Activated CD4-positive, alpha-beta T cell treated with anti-CD3 and anti-CD28 coated beads, Interleukin-2, amount 50 U/mL, for 16 hours (primary cell): ENCODE data around the gene LILRA2.
"Not testable (repeated sequence)": the region's sequence is repeated elsewhere in the genome, so short reads cannot be mapped to it uniquely, and the experiment has no call there.

Experiments used
- DNase-seq: peaks from one replicate; pipeline ENCODE4 v3.0.0-alpha.2; 2020

The LILRA2 gene

DNA sequence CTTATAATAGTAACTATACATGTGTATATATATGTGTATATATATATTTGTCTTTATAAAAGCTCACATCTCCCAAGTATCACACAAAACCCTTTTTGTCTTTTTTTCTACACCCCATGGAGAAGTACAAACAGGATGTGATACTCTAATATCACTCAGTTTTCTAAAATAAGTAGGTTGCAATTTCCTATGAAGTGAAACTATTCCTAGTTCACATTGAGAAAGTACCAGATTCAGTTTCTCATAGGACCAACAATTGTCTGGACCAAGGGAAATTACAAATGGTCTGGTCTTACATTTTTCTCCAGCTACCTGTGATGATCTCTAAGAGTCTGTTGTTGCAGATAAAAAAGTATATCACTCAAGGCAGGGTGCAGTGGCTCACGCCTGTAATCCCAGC, 38.8 kb downstream of the LILRA2 start:
- DNase-seq, result no peak

DNA sequence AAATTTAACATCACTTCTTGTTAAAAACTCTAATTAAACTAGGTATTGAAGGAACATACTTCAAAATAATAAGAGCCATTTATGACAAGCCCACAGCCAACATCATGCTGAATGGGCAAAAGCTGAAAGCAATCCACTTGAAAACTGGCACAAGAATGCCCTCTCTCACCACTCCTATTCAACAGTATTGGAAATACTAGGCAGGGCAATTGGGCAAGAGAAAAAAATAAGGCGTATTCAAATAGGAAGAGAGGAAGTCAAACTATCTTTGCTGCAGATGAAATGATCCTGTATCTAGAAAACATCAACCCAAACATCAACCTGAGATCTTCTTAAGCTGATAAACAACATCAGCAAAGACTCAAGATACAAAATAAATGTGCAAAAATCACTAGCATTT, 41.1 kb downstream of the LILRA2 start:
- no peak for DNase-seq

DNA sequence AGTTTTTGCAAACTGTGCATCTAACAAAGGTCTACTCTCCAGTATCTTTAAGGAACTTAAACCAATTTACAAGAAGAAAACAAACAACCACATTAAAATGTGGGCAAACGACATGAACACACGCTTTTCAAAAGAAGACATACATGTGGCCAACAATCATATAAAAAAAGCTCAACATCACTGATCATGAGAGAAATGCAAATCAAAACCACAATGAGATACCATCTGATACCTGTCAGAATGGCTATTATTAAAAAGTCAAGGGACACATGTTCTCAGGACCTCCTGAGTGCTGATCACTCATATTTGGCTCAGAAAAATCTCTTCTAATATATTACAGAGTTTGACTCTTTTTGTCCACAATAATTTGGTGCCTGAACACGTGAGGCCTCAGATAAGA, 42.5 kb downstream of the LILRA2 start:
- no peak for DNase-seq

DNA sequence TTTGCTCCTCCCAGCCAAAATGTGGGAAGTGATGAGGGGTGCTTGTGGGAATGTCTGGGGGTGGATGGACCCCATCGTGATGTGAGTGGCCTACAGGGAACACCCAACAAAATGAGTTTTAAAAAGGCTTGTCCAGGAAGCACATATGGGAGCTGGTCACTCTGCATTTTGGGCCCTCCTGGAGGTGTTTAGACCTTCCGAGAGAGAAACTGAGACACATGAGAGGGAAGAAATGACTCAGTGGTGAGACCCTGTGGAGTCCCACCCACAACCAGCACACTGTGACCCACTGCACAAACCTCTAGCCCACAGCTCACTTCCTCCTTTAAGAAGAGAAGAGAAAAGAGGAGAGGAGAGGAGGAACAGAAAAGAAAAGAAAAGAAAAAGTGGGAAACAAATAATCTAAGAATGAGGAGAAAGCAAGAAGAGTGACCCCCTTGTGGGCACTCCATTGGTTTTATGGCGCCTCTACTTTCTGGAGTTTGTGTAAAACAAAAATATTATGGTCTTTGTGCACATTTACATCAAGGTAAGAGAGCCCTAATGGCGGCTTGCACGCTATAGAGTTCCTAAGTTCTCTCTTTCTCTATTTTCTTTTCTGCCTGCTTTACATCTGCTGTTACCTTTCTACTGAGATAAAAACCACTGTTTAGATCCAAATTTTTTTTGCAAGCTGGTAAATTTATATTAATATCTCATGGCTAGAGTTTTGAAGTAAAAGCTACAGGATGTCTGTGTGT, 43.4 kb downstream of the LILRA2 start:
- DNase-seq, result no peak

DNA sequence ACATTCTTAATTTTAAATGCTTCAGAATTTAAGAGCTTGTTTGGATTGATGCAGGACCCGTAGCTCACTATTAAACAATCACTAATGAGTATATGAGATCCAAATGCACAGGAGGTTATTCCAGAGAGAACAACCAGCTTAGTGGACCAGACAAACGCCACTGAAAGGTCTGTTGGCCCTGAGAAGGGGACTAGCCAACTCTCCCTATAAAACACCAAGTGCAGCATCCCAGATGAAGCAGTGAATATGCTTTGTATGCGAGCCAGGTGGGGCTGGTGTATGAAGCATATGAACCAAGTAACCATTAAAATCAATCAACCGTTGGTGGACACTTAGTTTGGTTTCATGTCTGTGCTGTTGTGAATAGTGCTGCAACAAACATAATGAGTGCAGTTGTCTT, 46.9 kb downstream of the LILRA2 start:
- DNase-seq, result no peak

DNA sequence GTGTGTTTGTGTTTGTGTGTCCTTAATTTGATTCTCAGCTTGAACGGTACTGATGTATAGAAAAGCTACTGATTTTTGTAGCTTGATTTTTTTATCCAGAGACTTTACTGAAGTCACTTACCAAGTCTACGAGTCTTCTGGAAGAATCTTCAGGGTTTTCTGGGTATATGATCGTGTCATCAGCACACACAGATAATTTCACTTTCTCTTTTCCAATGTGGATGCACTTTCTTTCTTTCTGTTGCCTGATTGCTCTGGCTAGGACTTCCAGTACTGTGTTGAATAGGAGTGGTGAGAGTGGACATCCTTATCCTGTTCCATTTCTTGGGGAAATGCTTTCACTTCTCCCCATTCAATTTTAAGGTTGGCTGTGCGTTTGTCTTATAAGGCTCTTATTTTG, 48.8 kb downstream of the LILRA2 start:
- DNase-seq, result no peak

DNA sequence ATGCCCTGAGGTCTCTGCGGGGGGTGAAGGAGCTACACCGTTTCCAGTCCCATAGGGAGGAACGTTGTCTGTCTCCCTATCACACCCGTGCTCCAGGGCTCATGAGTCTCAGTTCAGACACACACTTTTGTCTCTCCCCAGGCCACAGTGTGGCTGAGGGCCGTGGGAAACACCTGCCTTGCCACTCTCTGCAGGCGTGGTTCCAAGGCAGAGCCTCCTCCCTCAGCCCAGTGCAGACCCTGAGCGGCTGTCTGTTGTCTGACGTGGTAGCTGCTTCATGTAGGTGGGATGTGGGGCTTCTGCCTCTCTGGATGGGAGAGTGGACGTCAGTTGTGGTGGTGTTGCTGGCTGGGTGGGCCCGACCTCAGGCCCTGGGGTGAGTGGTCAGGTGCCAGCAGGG, 50.6 kb downstream of the LILRA2 start:
- DNase-seq, result not testable (repeated sequence)

DNA sequence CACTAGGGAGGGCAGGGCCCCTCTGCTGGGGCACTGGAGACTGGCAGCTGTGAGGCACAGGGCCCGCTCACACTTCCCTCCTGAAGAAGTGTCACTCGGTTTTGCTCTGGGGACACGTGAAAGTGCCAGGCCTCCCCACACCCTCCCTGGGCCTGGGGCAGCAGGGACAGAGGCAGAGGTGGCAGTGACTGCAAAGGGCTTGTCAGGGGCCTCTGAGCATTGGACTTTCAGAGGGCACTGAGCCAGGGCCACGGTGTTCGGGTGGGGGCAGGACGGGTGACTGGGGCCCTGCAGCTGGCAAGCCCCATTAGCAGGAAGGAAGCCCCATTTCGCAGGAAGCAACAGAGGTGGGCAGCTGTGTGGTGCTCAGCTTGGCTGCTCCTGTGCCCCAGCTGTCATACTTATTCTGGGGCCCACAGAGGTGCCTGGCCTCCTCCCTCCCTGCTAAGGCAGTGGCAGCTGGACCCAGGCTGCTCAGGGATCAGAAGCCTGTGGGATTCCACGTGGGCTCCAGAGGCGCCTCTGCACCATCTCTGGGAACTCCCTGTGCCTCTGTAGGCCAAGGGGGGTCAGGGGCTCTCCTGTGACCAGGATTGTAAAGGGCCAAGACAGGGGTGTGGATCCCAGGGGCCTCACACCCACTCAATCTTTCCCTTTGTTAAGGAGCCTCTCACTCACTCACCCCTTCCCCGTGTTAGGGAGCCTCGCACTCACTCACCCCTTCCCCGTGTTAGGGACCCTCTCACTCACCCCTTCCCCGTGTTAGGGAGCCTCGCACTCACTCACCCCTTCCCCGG, 51.5 kb downstream of the LILRA2 start:
- DNase-seq, result not testable (repeated sequence)

DNA sequence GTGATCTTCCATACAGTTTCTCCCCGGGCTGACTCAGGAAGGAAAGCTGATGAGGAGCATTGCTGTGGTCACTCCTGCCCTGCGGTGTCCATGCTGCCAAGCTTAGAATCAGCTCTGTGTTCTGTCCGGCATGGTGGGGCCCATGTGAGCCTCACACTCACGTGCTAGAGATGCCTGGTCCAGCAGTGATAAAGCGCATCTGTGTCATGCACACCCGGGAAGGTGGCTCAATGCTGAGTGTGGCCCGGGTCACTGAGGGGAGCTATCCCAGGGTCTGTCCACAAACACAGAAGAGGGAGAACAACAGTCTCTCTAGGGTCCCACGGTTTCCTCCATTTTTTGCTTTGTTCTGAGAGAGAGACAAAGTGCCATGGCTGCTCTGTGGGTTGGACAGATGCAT, 53.2 kb downstream of the LILRA2 start:
- DNase-seq, result no peak

DNA sequence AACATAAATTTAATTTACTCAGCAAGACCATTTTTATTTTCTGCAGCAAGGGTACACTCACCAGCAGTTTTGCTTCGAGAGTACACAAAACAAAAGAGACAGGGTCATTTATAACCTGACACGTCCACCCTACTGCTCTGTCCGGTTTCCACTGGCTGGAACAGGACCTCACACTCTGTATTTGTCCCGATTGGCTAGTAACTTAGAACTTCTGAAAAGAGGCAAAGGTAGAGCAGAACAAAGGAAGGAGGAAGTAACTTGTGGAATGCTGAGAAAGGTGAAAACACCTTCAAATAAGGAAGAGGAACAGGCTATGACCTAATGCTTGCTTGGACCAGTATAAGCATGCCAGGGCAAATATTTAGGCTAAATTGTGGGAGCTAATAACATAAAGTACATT, 54.3 kb downstream of the LILRA2 start:
- DNase-seq, result not testable (repeated sequence)

DNA sequence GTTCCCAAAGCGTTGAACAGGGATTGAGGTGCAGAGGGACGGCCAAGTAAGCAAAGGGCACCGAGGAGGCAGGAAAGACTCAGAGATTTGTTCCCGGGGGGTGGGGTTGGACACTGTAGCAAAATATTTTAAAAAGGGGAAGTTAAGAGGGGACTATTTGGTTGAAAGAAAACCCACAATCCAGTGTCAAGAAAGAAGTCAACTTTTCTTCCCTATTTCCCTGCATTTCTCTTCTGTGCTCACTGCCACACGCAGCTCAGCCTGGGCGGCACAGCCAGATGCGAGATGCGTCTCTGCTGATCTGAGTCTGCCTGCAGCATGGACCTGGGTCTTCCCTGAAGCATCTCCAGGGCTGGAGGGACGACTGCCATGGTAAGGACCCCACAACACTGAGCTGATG, 56.7 kb downstream of the LILRA2 start, which contains the start of gene LILRB1:
Gene LILRB1 (plus strand): TSS at position 223 of the 400 bp plus-strand sequence. CDS start 590 bp downstream, outside the sequence.
- not testable (repeated sequence) for DNase-seq

DNA sequence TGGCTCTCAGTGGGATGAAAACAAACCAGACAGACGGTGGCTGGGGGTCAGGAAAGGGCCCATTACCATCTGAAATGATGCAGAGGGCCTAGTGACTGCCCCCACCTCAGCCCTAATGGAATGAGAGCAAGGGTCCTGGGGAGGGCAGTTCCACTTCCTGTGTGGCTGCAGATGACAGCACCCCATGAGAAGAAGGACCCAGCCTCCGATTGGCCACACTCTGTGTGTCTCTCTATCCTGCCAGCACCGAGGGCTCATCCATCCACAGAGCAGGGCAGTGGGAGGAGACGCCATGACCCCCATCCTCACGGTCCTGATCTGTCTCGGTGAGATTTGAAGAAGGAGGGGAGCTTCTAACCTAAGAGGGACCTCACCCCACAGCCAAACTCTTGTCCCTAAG, 57.2 kb downstream of the LILRA2 start:
- no peak for DNase-seq

DNA sequence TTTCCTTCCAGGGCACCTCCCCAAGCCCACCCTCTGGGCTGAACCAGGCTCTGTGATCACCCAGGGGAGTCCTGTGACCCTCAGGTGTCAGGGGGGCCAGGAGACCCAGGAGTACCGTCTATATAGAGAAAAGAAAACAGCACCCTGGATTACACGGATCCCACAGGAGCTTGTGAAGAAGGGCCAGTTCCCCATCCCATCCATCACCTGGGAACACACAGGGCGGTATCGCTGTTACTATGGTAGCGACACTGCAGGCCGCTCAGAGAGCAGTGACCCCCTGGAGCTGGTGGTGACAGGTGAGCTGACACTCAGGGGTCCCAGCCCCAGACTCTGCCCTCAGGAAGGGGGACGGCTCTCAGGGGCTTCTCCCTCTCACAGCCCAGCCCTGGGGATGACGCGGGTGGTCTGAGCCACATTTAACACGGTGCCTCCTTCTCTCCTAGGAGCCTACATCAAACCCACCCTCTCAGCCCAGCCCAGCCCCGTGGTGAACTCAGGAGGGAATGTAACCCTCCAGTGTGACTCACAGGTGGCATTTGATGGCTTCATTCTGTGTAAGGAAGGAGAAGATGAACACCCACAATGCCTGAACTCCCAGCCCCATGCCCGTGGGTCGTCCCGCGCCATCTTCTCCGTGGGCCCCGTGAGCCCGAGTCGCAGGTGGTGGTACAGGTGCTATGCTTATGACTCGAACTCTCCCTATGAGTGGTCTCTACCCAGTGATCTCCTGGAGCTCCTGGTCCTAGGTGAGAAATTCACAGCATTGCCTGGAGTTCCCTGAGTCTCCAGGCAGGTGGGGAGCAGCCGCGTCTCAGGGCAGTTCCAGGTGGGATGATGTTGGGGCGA, 58.1 kb downstream of the LILRA2 start:
- DNase-seq, result not testable (repeated sequence)

DNA sequence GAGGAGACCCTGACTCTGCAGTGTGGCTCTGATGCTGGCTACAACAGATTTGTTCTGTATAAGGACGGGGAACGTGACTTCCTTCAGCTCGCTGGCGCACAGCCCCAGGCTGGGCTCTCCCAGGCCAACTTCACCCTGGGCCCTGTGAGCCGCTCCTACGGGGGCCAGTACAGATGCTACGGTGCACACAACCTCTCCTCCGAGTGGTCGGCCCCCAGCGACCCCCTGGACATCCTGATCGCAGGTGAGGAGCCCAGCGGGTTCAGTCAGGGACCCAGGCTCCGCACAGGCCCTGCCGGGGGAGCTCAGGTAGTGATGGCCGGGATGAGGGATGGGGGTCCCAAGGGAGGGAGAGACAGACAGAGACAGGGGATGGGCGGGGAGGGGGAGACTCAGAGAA, 58.9 kb downstream of the LILRA2 start:
- not testable (repeated sequence) for DNase-seq

DNA sequence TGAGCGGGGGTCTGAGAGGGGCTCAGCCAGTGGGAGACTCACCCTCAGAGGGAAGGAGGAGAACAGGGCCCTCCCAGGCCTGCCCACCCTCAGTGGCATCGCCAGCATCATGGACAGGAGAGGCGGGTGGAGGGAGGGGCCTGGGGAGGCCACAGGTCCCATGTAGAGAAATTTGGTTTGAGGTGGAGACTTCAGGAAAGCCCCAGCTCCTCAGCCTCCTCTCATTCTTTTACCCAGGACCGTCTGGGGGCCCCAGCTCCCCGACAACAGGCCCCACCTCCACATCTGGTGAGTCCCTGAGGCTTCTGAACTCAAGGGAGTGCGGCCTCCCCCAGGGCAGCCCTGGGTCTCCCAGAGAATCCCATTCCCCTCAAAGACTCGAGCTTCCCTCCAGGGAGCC, 59.8 kb downstream of the LILRA2 start:
- DNase-seq, result no peak

DNA sequence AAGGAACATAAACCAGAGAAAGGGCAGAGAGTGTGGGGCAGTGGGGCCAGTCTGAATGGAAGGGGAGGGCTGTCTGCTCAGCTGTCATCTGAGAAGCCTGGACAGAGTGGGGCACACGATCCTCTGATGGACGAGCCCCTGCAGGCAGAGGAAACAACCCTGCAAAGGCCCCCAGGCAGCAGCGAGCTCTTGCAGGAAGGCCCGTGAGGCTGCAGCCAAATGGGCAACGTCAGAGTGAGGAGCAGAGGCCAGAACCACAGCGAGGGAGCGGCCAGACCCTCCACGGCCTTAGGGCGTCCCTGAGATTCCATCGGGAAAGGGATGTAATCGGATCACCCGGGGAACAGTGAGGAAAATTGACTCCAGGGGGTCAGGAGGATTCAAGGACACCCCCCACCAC, 62.5 kb downstream of the LILRA2 start:
- DNase-seq, result not testable (repeated sequence)

DNA sequence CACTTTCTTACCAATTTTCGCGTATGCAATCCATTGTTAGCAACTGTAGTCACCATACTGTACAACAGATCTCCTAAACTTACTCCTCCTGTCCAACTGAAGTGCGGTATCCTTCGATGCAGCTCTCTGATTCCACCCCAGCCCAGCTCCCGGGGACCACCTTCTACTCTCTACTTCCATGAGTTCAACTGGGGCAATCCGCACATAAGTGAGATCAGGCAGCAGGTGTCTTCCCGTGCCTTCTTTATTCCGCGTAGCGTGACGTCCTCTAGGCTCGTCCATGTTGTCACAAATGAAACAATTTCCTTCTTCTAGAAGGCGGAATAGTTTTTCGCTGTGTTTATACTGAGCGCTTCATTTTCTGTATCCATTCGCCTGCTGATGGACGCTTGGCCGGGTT, 65.1 kb downstream of the LILRA2 start:
- no peak for DNase-seq
